ENCODE data around the gene CD55.
A peak's percentile ranks its signal among the peaks of the same experiment; 100 is the strongest.

CD55 gene

GRCh38 chr1:207404849-207405525 lies 83.5 kb downstream of the CD55 start:
- Histone ChIP-seq H3K9ac (ENCODE audit: low read depth, low read length, poor library complexity, severe bottlenecking) (no peak overlapping the region), H3K4me3 (ENCODE audit: low read length, poor library complexity, severe bottlenecking) (no peak overlapping the region), H3K4me1 (ENCODE audit: insufficient read depth, low read length, poor library complexity, severe bottlenecking) (no peaks in the 10 kb centered on the region), H3K36me3 (ENCODE audit: insufficient read depth, low read length) (no peaks in the 10 kb centered on the region), H3K9me2 (replicated peaks; ENCODE audit: low read depth, low read length) (no peaks in the 10 kb centered on the region), H3K9me3 (ENCODE audit: insufficient read depth, low read depth, low read length) (no peaks in the 10 kb centered on the region), H3K79me2 (ENCODE audit: insufficient read depth, low read length) (no peaks in the 10 kb centered on the region), H4K20me1 (ENCODE audit: insufficient read depth, low read length, poor library complexity, severe bottlenecking) (no peaks in the 10 kb centered on the region), H3K27me3 (ENCODE audit: insufficient read depth, low read length, poor library complexity, severe bottlenecking) (no peaks in the 10 kb centered on the region), H3K4me2 (ENCODE audit: low read depth, low read length, poor library complexity, severe bottlenecking) (no peak overlapping the region), H3F3A (ENCODE audit: low read depth) (no peaks in the 10 kb centered on the region), H2AFZ (ENCODE audit: low read length) (no peak overlapping the region)
- peak; percentile 88 for TF ChIP-seq CTCF (conservative IDR thresholded peaks at IDR 0.05; ENCODE audit: low read length)
- TF ChIP-seq EZH2phosphoT487 (IDR thresholded peaks at IDR 0.05; ENCODE audit: borderline replicate concordance), result no peak

- Histone ChIP-seq H3K4me1 (ENCODE audit: insufficient read depth, low read length, poor library complexity, severe bottlenecking) (no peaks in the 10 kb centered on the region), H4K20me1 (ENCODE audit: insufficient read depth, low read length, poor library complexity, severe bottlenecking) (no peaks in the 10 kb centered on the region), H3K9me3 (ENCODE audit: insufficient read depth, low read depth, low read length) (no peaks in the 10 kb centered on the region), H3K79me2 (ENCODE audit: insufficient read depth, low read length) (no peaks in the 10 kb centered on the region), H3K36me3 (ENCODE audit: insufficient read depth, low read length) (no peaks in the 10 kb centered on the region), H3K9me2 (replicated peaks; ENCODE audit: low read depth, low read length) (no peaks in the 10 kb centered on the region), H2AFZ (ENCODE audit: low read length) (no peak overlapping the region), H3K4me3 (ENCODE audit: low read length, poor library complexity, severe bottlenecking) (no peak overlapping the region), H3K9ac (ENCODE audit: low read depth, low read length, poor library complexity, severe bottlenecking) (no peak overlapping the region), H3F3A (ENCODE audit: low read depth) (no peaks in the 10 kb centered on the region), H3K27me3 (ENCODE audit: insufficient read depth, low read length, poor library complexity, severe bottlenecking) (no peaks in the 10 kb centered on the region), H3K4me2 (ENCODE audit: low read depth, low read length, poor library complexity, severe bottlenecking) (no peak overlapping the region)
- TF ChIP-seq EZH2phosphoT487 (IDR thresholded peaks at IDR 0.05; ENCODE audit: borderline replicate concordance) (no peak), CTCF (conservative IDR thresholded peaks at IDR 0.05; ENCODE audit: low read length) (0 out of 2 replicates have a peak, but pooled peaks have one; percentile 10)
Measured at GRCh38 chr1:207405814-207406213, 84.3 kb downstream of the CD55 start.

- no peak overlapping the region for H3K9ac ChIP-seq (ENCODE audit: low read depth, low read length, poor library complexity, severe bottlenecking)
- no peaks in the 10 kb centered on the region for H3K9me2 ChIP-seq (replicated peaks; ENCODE audit: low read depth, low read length)
- no peaks in the 10 kb centered on the region for H3K9me3 ChIP-seq (ENCODE audit: insufficient read depth, low read depth, low read length)
- H2AFZ ChIP-seq (ENCODE audit: low read length), result no peak overlapping the region
- no peaks in the 10 kb centered on the region for H3K4me1 ChIP-seq (ENCODE audit: insufficient read depth, low read length, poor library complexity, severe bottlenecking)
- no peaks in the 10 kb centered on the region for H3K79me2 ChIP-seq (ENCODE audit: insufficient read depth, low read length)
- no peaks in the 10 kb centered on the region for H3F3A ChIP-seq (ENCODE audit: low read depth)
- H3K4me3 ChIP-seq (ENCODE audit: low read length, poor library complexity, severe bottlenecking), result no peak overlapping the region
- H3K27me3 ChIP-seq (ENCODE audit: insufficient read depth, low read length, poor library complexity, severe bottlenecking), result no peaks in the 10 kb centered on the region
- no peak overlapping the region for H3K4me2 ChIP-seq (ENCODE audit: low read depth, low read length, poor library complexity, severe bottlenecking)
- no peak for TF ChIP-seq EZH2phosphoT487 (IDR thresholded peaks at IDR 0.05; ENCODE audit: borderline replicate concordance)
- no peak for TF ChIP-seq CTCF (conservative IDR thresholded peaks at IDR 0.05; ENCODE audit: low read length)
- H3K36me3 ChIP-seq (ENCODE audit: insufficient read depth, low read length), result no peaks in the 10 kb centered on the region
- H4K20me1 ChIP-seq (ENCODE audit: insufficient read depth, low read length, poor library complexity, severe bottlenecking), result no peaks in the 10 kb centered on the region
Measured at GRCh38 chr1:207407655-207408260, 86.3 kb downstream of the CD55 start.

Data from Loucy (cell line).